ENCODE results near the gene ADD3. TPM values are rescaled to one million over a fixed set of nuclear protein-coding genes. Genes with fewer than 3 reads are reported as not detected.

The ADD3 gene
- total and polyA plus RNA-seq, 2 experiments from 2014 or later = 83.2 to 216 TPM

- H4K20me1 ChIP-seq (ENCODE audit: insufficient read depth, poor library complexity, severe bottlenecking) = no peaks in the 10 kb centered on the region
- no peaks in the 10 kb centered on the region for H3K27me3 ChIP-seq
- 76% methylated on average over 6 of the region's 6 CpGs for WGBS (ENCODE audit: low lambda C conversion rate, missing lambda C conversion rate)
- H2AFZ ChIP-seq = no peak overlapping the region
- no peak overlapping the region for H3K4me2 ChIP-seq
- no peak overlapping the region for H3K27ac ChIP-seq
- H3K9me3 ChIP-seq (ENCODE audit: low read depth) = no peaks in the 10 kb centered on the region
- H3K36me3 ChIP-seq (replicated peaks; ENCODE audit: insufficient read depth, low read depth) = no peaks in the 10 kb centered on the region
- TF ChIP-seq EZH2phosphoT487 (IDR thresholded peaks at IDR 0.05; ENCODE audit: low read depth, severe bottlenecking, unreplicated experiment) = no peak
- no peak for TF ChIP-seq CTCF (IDR thresholded peaks at IDR 0.05; ENCODE audit: poor library complexity)
- TF ChIP-seq EZH2 (IDR thresholded peaks at IDR 0.05; ENCODE audit: borderline replicate concordance) = no peak
- no peaks in the 10 kb centered on the region for H3K9me2 ChIP-seq (replicated peaks; ENCODE audit: insufficient read depth)
- H3K4me1 ChIP-seq (ENCODE audit: insufficient read depth) = peaks cover 7% of the 10 kb centered on the region
- H3K4me3 ChIP-seq = no peak overlapping the region
- no peaks in the 10 kb centered on the region for H3K79me2 ChIP-seq
- DNase-seq (ENCODE audit: low spot score) = no peak
Measured at GRCh38 chr10:110150981-110151380, 143.2 kb downstream of the ADD3 start.

- TF ChIP-seq EZH2 (IDR thresholded peaks at IDR 0.05; ENCODE audit: borderline replicate concordance) = no peak
- no peak for TF ChIP-seq EZH2phosphoT487 (IDR thresholded peaks at IDR 0.05; ENCODE audit: low read depth, severe bottlenecking, unreplicated experiment)
- no peak for TF ChIP-seq CTCF (IDR thresholded peaks at IDR 0.05; ENCODE audit: poor library complexity)
- Histone ChIP-seq H3K9me3 (ENCODE audit: low read depth) (no peaks in the 10 kb centered on the region), H3K79me2 (no peaks in the 10 kb centered on the region), H4K20me1 (ENCODE audit: insufficient read depth, poor library complexity, severe bottlenecking) (no peaks in the 10 kb centered on the region), H3K9me2 (replicated peaks; ENCODE audit: insufficient read depth) (no peaks in the 10 kb centered on the region), H3K27me3 (no peaks in the 10 kb centered on the region), H2AFZ (no peak overlapping the region), H3K4me1 (ENCODE audit: insufficient read depth) (peaks cover 7% of the 10 kb centered on the region), H3K4me3 (no peak overlapping the region), H3K27ac (no peak overlapping the region), H3K4me2 (no peak overlapping the region), H3K36me3 (replicated peaks; ENCODE audit: insufficient read depth, low read depth) (no peaks in the 10 kb centered on the region)
- peak; percentile 69 for DNase-seq (ENCODE audit: low spot score)
- WGBS (ENCODE audit: low lambda C conversion rate, missing lambda C conversion rate) = 74% methylated on average over 4 of the region's 8 CpGs
Measured at GRCh38 chr10:110151467-110151866, 143.7 kb downstream of the ADD3 start.

GRCh38 chr10:110151971-110152370 lies 144.2 kb downstream of the ADD3 start:
- Histone ChIP-seq H4K20me1 (ENCODE audit: insufficient read depth, poor library complexity, severe bottlenecking) (no peaks in the 10 kb centered on the region), H2AFZ (no peak overlapping the region), H3K4me3 (no peak overlapping the region), H3K9me2 (replicated peaks; ENCODE audit: insufficient read depth) (no peaks in the 10 kb centered on the region), H3K36me3 (replicated peaks; ENCODE audit: insufficient read depth, low read depth) (no peaks in the 10 kb centered on the region), H3K79me2 (no peaks in the 10 kb centered on the region), H3K4me1 (ENCODE audit: insufficient read depth) (peaks cover 7% of the 10 kb centered on the region), H3K27me3 (no peaks in the 10 kb centered on the region), H3K4me2 (no peak overlapping the region), H3K9me3 (ENCODE audit: low read depth) (no peaks in the 10 kb centered on the region), H3K27ac (no peak overlapping the region)
- no peak for DNase-seq (ENCODE audit: low spot score)
- 47% methylated on average over 6 of the region's 6 CpGs for WGBS (ENCODE audit: low lambda C conversion rate, missing lambda C conversion rate)
- no peak for TF ChIP-seq EZH2 (IDR thresholded peaks at IDR 0.05; ENCODE audit: borderline replicate concordance)
- no peak for TF ChIP-seq EZH2phosphoT487 (IDR thresholded peaks at IDR 0.05; ENCODE audit: low read depth, severe bottlenecking, unreplicated experiment)
- TF ChIP-seq CTCF (IDR thresholded peaks at IDR 0.05; ENCODE audit: poor library complexity) = no peak

GRCh38 chr10:110153396-110153795 lies 145.6 kb downstream of the ADD3 start:
- TF ChIP-seq EZH2 (IDR thresholded peaks at IDR 0.05; ENCODE audit: borderline replicate concordance) (no peak), EZH2phosphoT487 (IDR thresholded peaks at IDR 0.05; ENCODE audit: low read depth, severe bottlenecking, unreplicated experiment) (no peak)
- H3K4me3 ChIP-seq = no peak overlapping the region
- no peaks in the 10 kb centered on the region for H3K9me2 ChIP-seq (replicated peaks; ENCODE audit: insufficient read depth)
- H2AFZ ChIP-seq = no peak overlapping the region
- H3K4me2 ChIP-seq = no peak overlapping the region
- H3K27me3 ChIP-seq = no peaks in the 10 kb centered on the region
- no peak overlapping the region for H3K27ac ChIP-seq
- peaks cover 7% of the 10 kb centered on the region for H3K4me1 ChIP-seq (ENCODE audit: insufficient read depth)
- H3K79me2 ChIP-seq = no peaks in the 10 kb centered on the region
- no peaks in the 10 kb centered on the region for H3K36me3 ChIP-seq (replicated peaks; ENCODE audit: insufficient read depth, low read depth)
- DNase-seq (ENCODE audit: low spot score) = no peak
- WGBS (ENCODE audit: low lambda C conversion rate, missing lambda C conversion rate) = 80% methylated on average over 7 of the region's 7 CpGs
- no peaks in the 10 kb centered on the region for H4K20me1 ChIP-seq (ENCODE audit: insufficient read depth, poor library complexity, severe bottlenecking)
- H3K9me3 ChIP-seq (ENCODE audit: low read depth) = no peaks in the 10 kb centered on the region

Data from hepatocyte (in vitro differentiated cells).